HFF-Myc (cell line): Measurements from ENCODE around the gene TTC7B.

Experiments
- DNase-seq: peaks from one replicate; pipeline ENCODE4 v3.0.0-alpha.2; 2011; ENCODE audit warnings: low read depth; ENCODE audit errors: extremely low read depth
- H3K4me3 ChIP-seq: replicated peaks from 2 replicates; pipeline ENCODE4 v1.5.1; 2011; ENCODE audit warnings: low read depth, mild to moderate bottlenecking, control low read depth, low read length
- TF ChIP-seq, protein P1 (sequence below): IDR thresholded peaks from 2 replicates; pipeline ENCODE4 v1.5.1; 2012; ENCODE audit warnings: mild to moderate bottlenecking, low read depth, low read length, control low read depth; ENCODE audit errors: missing control alignments

Gene TTC7B

DNA sequence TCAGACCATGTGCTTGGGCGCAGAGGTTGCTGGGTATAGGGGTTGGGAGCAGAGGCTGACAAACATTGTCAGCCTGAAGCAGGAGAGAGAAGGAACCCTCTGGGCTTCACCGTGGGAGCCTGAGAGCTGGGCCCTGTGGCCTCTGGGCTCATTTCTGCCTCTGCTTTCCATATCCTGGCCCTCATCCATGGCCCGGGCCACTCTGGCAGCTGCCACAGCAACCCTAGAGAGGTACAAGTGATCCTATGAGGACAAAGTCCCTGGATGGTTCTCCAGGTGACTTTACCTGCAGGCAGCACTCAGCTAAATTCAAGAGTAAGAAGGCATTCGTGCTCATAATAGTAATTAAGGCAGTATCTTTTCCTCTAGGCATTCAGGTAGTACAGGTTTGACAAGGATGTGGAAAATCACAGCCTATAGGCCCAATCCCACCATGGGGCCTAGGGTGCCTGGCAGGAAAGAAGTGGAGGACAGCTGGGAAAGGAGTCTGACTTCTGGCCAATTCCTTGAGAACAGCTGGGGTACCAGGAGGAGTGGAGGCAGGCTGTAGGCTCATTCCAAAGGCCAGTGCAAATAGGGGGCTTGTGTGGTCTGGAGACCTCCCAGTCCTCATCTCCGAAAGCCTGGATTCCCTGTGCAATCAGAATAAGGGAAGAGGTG lies 3.6 kb upstream of the TTC7B start:
- DNase-seq, result no peak
- TF ChIP-seq, protein P1, sequence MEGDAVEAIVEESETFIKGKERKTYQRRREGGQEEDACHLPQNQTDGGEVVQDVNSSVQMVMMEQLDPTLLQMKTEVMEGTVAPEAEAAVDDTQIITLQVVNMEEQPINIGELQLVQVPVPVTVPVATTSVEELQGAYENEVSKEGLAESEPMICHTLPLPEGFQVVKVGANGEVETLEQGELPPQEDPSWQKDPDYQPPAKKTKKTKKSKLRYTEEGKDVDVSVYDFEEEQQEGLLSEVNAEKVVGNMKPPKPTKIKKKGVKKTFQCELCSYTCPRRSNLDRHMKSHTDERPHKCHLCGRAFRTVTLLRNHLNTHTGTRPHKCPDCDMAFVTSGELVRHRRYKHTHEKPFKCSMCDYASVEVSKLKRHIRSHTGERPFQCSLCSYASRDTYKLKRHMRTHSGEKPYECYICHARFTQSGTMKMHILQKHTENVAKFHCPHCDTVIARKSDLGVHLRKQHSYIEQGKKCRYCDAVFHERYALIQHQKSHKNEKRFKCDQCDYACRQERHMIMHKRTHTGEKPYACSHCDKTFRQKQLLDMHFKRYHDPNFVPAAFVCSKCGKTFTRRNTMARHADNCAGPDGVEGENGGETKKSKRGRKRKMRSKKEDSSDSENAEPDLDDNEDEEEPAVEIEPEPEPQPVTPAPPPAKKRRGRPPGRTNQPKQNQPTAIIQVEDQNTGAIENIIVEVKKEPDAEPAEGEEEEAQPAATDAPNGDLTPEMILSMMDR, result no peak
- H3K4me3 ChIP-seq, result no peak overlapping the region

DNA sequence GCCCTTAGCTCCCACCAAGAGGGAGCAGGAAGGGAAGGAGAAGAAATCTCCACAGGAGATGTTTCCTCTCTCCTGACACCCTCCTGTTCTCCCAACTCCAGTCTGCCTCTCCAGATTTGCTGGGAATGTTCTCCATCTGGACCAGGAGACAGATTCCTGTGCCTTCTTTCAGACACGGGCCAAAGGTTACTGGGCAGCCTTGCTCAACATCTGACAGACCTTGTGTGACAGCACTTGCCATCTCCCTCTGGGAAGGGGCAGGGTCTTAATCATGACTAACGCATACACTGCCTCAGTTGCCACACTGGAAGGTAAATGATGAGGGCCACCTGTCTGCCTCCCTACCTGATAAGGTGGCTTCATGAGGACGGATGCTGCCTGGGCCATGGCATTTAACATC lies 2.5 kb upstream of the TTC7B start:
- no peak for DNase-seq
- TF ChIP-seq, protein P1, result no peak
- no peak overlapping the region for H3K4me3 ChIP-seq

DNA sequence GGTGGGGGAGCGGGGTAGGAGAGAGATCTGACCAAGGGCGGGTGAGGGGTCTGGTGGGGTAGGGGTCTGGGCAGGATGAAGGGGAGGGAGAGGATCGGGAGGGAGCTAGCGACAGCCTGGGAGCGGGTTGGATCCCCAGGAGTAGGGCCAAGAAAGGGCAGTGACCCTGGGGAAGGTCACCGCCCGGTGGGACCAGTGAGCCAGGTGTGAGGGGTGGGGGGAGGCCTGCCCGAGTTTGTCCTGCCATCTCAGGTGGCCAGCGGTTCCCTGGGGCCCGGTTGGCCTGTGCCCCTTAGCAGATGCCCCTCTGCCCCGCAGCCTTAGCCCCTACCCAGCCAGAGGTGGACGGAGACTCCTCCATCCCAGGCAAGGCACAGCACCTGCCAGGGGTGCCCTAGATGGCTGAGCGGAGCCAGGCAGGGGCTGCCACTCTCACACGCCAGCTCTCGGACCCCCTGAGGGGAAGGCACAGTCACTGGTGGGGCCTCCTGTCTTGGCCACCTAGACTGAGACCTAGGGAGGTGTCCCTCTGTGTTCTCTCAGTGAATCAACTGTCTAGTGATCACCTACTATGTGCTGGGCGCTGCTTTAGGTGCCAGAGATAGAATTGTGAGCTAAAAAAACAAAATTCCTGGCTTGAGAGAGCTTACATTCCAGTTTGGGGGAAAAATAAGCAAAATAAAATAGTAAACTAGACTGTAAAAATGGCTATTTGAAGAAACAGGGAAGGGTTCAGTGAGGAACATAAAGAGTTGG lies 629 bp upstream of the TTC7B start:
- no peak for DNase-seq
- no peak overlapping the region for H3K4me3 ChIP-seq
- TF ChIP-seq, protein P1, result no peak

DNA sequence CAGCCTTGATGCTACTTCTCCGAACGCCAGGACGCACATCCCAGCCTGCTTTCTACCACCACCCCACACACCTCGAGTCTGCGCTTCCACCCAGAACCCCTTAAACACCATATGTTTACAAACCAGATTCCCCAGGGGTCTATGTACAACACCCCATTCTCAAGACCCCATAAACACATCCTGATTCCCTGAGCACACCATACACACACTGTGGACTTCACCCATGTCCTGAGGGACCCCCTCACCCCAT lies 733 bp downstream of the TTC7B start:
- peak overlapping the region; percentile 81 for H3K4me3 ChIP-seq
- DNase-seq, result no peak
- TF ChIP-seq, protein P1, result no peak

DNA sequence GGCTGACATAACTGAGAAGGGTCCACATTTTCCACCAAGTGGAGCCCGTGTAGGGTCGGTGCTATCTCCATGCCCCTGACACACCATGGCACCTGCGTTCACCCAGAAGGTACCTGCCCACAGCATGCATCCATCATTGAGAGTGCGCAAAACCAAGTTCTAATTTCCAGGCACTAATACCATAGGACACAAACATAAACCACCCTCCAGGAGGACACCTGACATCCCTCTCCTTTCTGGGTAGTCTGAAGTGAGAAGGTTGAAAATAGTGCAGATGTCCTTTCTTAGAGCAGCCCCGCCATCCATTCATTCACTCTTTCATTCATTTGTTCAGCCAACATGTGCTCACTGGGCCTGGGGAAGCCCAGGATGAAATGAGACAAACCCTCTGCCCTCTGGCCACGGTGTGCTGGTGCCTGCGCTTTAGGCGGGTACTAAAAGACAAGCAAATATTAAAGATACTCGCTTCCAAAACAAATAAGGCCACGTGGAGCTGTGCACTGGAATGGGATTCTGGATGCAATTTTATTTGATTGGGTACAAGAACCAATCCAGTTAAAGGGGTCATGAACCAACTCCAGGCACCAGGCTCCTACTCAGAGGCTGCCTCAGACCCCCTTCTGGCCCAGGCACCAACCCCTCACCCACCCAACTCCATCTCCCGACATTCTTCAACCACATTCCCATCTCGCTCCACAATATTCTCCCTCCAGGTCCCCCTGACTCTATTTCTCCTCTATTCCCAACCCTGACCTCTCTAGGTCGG lies 1.2 kb downstream of the TTC7B start:
- TF ChIP-seq, protein P1, result no peak
- H3K4me3 ChIP-seq, result peak overlapping the region; percentile 81
- DNase-seq, result no peak

DNA sequence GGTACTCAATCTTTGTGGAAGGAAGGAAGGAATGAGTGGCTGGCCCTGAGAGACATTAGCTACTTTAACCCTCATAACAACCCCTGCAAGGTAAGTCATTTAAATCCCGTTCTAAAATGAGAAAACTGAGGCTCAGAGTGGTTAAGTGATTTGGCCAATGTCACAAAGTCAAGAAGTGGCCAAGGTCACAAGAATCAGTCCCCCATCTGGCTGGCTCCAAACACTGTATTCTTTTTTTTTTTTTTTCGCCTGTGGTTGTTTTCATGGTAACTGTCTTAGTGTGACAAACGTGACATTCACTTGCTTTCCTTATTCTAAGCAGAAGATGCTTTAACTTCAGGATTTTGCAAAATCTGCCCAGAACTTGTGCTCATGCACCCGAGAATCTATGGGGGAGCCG lies 2.8 kb downstream of the TTC7B start:
- TF ChIP-seq, protein P1, result no peak
- H3K4me3 ChIP-seq, result no peak overlapping the region
- DNase-seq, result no peak
